Suprapubic skin (tissue), 4 donors: ENCODE measurements around the gene BARX1.

Source experiments
- CTCF ChIP-seq, 2 donors: fragments of 200-600 bp in 1 of 2; fragments of 450-650 bp in 1 of 2; sonication (generic) in 1 of 2; IDR thresholded peaks; one replicate each; pipeline ENCODE4 v1.5.1; 2016 to 2019; ENCODE audit warnings: antibody characterized with exemption in 2 of 2, mild to moderate bottlenecking in 1 of 2, moderate library complexity in 1 of 2
- EP300 ChIP-seq: sonication (generic); formaldehyde crosslinking; IDR thresholded peaks from one replicate; pipeline ENCODE4 v1.6.1; 2017; ENCODE audit warnings: antibody characterized with exemption
- POLR2A ChIP-seq, 2 donors: fragments of 450-650 bp; IDR thresholded peaks; one replicate each; pipeline ENCODE4 v1.6.1; 2017; ENCODE audit warnings: antibody characterized with exemption in 2 of 2, mild to moderate bottlenecking in 2 of 2, moderate library complexity in 2 of 2
- POLR2AphosphoS5 ChIP-seq, 3 donors: sonication (generic); formaldehyde crosslinking; IDR thresholded peaks; one replicate each; pipeline ENCODE4 v1.6.1; 2017; ENCODE audit warnings: antibody characterized with exemption in 3 of 3

- no peak for TF ChIP-seq POLR2AphosphoS5 (IDR thresholded peaks at IDR 0.05)
- TF ChIP-seq CTCF (IDR thresholded peaks at IDR 0.05): no peak
- TF ChIP-seq EP300: no peak
- TF ChIP-seq POLR2A (IDR thresholded peaks at IDR 0.05): no peak
Measured at GRCh38 chr9:93948441-93949072, 6.6 kb downstream of the BARX1 start.
